ENCODE results near the gene IRAG1. TPM values are rescaled to one million over a fixed set of nuclear protein-coding genes. Genes with fewer than 3 reads are reported as not detected.

Gene IRAG1
- total and polyA plus RNA-seq, 4 donors: 92.3 to 518 (median 162) TPM

- H3K36me3 ChIP-seq (ENCODE audit: control insufficient read depth in 1 of 2, insufficient read depth in 2 of 2, low read length in 1 of 2): peaks cover 0 to 2% of the 10 kb centered on the region in 2 donors
- intact Hi-C loops (cut with DNase I): no loop called here
- peak overlapping the region; percentile 57 to 80 for H3K27ac ChIP-seq (ENCODE audit: low read depth in 1 of 2, low read length in 2 of 2)
- H3K9me3 ChIP-seq (ENCODE audit: control insufficient read depth, low read length): no peaks in the 10 kb centered on the region
- DNase-seq (peak in 1 of 2 donors; percentile 66), ATAC-seq (ENCODE audit: low FRiP score) (peak; percentile 54)
- WGBS, 2 donors: 6 to 7% methylated on average over 6 of the region's 6 CpGs
- H3K4me1 ChIP-seq (ENCODE audit: control insufficient read depth in 1 of 2, insufficient read depth in 2 of 2, low read length in 2 of 2): peaks cover 12 to 29% of the 10 kb centered on the region in 2 donors
- H3K27me3 ChIP-seq (ENCODE audit: control insufficient read depth in 1 of 2, insufficient read depth in 2 of 2, low read length in 1 of 2): no peaks in the 10 kb centered on the region
- H3K4me3 ChIP-seq (ENCODE audit: low read length in 2 of 2): no peak overlapping the region
Observed at GRCh38 chr11:10666556-10667520, 26.7 kb downstream of the IRAG1 start.

GRCh38 chr11:10664496-10664895, 29.1 kb downstream of the IRAG1 start:
- DNase-seq (no peak), ATAC-seq (ENCODE audit: low FRiP score) (no peak)
- H3K36me3 ChIP-seq (ENCODE audit: control insufficient read depth in 1 of 2, insufficient read depth in 2 of 2, low read length in 1 of 2): peaks cover 0 to 2% of the 10 kb centered on the region in 2 donors
- WGBS, 2 donors: 90 to 95% methylated on average over 1 of the region's 1 CpG
- H3K27ac ChIP-seq (ENCODE audit: low read depth in 1 of 2, low read length in 2 of 2): peak overlapping the region; percentile 52 to 73
- intact Hi-C loops (cut with DNase I): no loop called here
- no peak overlapping the region for H3K4me3 ChIP-seq (ENCODE audit: low read length in 2 of 2)
- H3K27me3 ChIP-seq (ENCODE audit: control insufficient read depth in 1 of 2, insufficient read depth in 2 of 2, low read length in 1 of 2): no peaks in the 10 kb centered on the region
- H3K4me1 ChIP-seq (ENCODE audit: control insufficient read depth in 1 of 2, insufficient read depth in 2 of 2, low read length in 2 of 2): peaks cover 15 to 27% of the 10 kb centered on the region in 2 donors
- no peaks in the 10 kb centered on the region for H3K9me3 ChIP-seq (ENCODE audit: control insufficient read depth, low read length)

DNA sequence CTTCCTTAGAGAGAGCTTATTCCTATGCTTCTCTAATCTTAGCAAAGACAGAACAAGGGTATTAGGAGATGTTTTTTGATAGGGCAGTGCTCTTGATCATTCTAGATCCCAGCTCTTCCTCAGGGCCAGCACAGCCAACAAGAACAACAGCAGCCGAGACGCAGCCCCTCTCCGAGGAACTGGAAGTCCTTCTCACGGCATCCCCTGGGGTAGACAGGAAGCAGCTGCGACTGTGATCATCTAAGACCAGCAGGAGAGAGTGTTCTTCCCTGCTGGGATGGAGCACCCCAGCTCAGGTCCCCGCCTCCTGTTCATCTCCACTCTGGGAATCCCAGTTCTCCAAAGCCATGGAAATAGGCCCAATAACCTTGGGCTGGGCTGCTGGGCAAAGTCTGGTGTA, 29.6 kb downstream of the IRAG1 start:
- Histone ChIP-seq H3K36me3 (ENCODE audit: control insufficient read depth in 1 of 2, insufficient read depth in 2 of 2, low read length in 1 of 2) (no peaks in the 10 kb centered on the region), H3K9me3 (ENCODE audit: control insufficient read depth, low read length) (no peaks in the 10 kb centered on the region), H3K4me1 (ENCODE audit: control insufficient read depth in 1 of 2, insufficient read depth in 2 of 2, low read length in 2 of 2) (peaks cover 14 to 26% of the 10 kb centered on the region in 2 donors), H3K27ac (ENCODE audit: low read depth in 1 of 2, low read length in 2 of 2) (peak overlapping the region; percentile 52 to 73), H3K4me3 (ENCODE audit: low read length in 2 of 2) (no peak overlapping the region), H3K27me3 (ENCODE audit: control insufficient read depth in 1 of 2, insufficient read depth in 2 of 2, low read length in 1 of 2) (no peaks in the 10 kb centered on the region)
- DNase-seq (no peak), ATAC-seq (ENCODE audit: low FRiP score) (no peak)
- 67 to 68% methylated on average over 6 of the region's 6 CpGs for WGBS, 2 donors
- intact Hi-C loops (cut with DNase I): no loop called here

- Histone ChIP-seq H3K4me3 (ENCODE audit: low read length in 2 of 2) (no peak overlapping the region), H3K27me3 (ENCODE audit: control insufficient read depth in 1 of 2, insufficient read depth in 2 of 2, low read length in 1 of 2) (no peaks in the 10 kb centered on the region), H3K9me3 (ENCODE audit: control insufficient read depth, low read length) (no peaks in the 10 kb centered on the region), H3K4me1 (ENCODE audit: control insufficient read depth in 1 of 2, insufficient read depth in 2 of 2, low read length in 2 of 2) (peaks cover 14 to 23% of the 10 kb centered on the region in 2 donors), H3K27ac (ENCODE audit: low read depth in 1 of 2, low read length in 2 of 2) (peak overlapping the region; percentile 38 to 52), H3K36me3 (ENCODE audit: control insufficient read depth in 1 of 2, insufficient read depth in 2 of 2, low read length in 1 of 2) (no peaks in the 10 kb centered on the region)
- ATAC-seq (ENCODE audit: low FRiP score) (no peak), DNase-seq (no peak)
- intact Hi-C loops (cut with DNase I): no loop called here
Observed at GRCh38 chr11:10663365-10663764, 30.2 kb downstream of the IRAG1 start.

DNA sequence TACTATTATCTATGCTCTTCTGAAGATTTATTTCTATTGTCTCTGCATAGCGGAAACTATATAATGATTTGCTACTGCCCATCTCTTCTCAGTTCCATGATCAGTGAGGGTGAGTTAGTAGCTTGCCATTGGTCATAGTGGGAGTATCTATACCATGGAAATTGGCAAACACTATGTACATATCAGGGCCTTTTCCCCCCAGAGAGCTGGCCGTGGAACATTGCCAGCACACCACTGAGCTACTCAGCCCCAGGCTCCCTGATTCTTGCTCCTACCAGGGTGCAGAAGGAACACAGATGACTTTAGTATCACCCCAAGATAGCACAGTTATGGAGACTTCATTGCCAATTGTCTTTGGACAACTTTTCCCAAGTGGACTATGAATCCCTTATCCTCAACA, 33.2 kb downstream of the IRAG1 start:
- Histone ChIP-seq H3K27me3 (ENCODE audit: control insufficient read depth in 1 of 2, insufficient read depth in 2 of 2, low read length in 1 of 2) (no peaks in the 10 kb centered on the region), H3K27ac (ENCODE audit: low read depth in 1 of 2, low read length in 2 of 2) (peak overlapping the region; percentile 79 to 94), H3K4me1 (ENCODE audit: control insufficient read depth in 1 of 2, insufficient read depth in 2 of 2, low read length in 2 of 2) (peaks cover 8 to 15% of the 10 kb centered on the region in 2 donors), H3K4me3 (ENCODE audit: low read length in 2 of 2) (no peak overlapping the region), H3K36me3 (ENCODE audit: control insufficient read depth in 1 of 2, insufficient read depth in 2 of 2, low read length in 1 of 2) (no peaks in the 10 kb centered on the region), H3K9me3 (ENCODE audit: control insufficient read depth, low read length) (no peaks in the 10 kb centered on the region)
- ATAC-seq (ENCODE audit: low FRiP score) (no peak), DNase-seq (no peak)
- WGBS, 2 donors: 57 to 67% methylated on average over 2 of the region's 2 CpGs
- intact Hi-C loops (cut with DNase I): no loop called here

DNA sequence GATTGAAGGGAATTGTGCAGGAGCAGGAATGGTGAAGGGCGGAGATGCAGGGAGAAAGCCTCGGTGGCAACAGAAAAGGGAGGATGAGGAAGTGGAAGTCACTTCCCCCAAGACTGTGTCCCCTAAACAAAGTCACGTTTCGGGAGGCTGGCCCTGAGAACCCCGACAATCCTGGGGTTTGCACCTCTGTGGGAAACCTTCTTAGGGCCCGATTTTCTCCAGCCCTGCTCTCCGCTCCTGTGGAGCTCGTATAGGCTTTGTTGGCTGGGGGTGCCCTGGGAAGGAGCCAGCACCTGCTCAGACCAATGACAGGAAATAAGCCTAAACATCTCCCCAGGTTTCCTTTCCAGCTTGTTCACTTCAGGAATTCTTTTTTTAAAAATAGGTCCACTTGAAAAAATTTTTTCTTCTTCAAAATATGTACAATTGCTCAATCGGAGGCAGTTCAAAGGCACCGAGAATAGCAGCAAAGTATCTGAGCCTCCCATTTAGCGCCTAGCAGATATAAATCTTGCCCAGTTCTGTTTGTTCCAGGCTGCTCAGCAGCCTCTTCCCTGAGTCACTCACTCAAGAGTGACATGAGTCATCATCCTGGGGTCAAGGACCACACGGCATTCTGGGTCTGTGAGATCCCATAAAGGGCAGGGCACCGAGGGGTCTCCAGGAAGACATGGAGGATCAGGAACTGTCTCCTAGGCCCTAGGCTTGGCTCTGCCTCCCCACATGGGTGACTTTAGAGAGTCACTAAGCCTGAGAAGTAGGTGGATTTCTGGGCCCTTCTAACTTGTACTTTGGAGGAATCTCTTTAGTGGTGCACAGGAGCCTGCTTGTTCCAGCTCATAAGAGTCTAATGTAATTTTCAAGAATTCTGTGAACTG, 34.0 kb downstream of the IRAG1 start:
- Histone ChIP-seq H3K9me3 (ENCODE audit: control insufficient read depth, low read length) (no peaks in the 10 kb centered on the region), H3K4me3 (ENCODE audit: low read length in 2 of 2) (no peak overlapping the region), H3K36me3 (ENCODE audit: control insufficient read depth in 1 of 2, insufficient read depth in 2 of 2, low read length in 1 of 2) (no peaks in the 10 kb centered on the region), H3K27me3 (ENCODE audit: control insufficient read depth in 1 of 2, insufficient read depth in 2 of 2, low read length in 1 of 2) (no peaks in the 10 kb centered on the region), H3K27ac (ENCODE audit: low read depth in 1 of 2, low read length in 2 of 2) (peak overlapping the region; percentile 95 to 97), H3K4me1 (ENCODE audit: control insufficient read depth in 1 of 2, insufficient read depth in 2 of 2, low read length in 2 of 2) (peaks cover 7 to 10% of the 10 kb centered on the region in 2 donors)
- DNase-seq: peak; percentile 71 to 81
- peak; percentile 72 for ATAC-seq (ENCODE audit: low FRiP score)
- intact Hi-C loops (cut with DNase I): loop anchor here (5.0 to 10.0 kb wide), 2 partner anchors 33 to 255 kb away; partner anchors contain the start of gene IRAG1 (in 2 of the 2)
- 17 to 18% methylated on average over 13 of the region's 13 CpGs for WGBS, 2 donors

- no peaks in the 10 kb centered on the region for H3K36me3 ChIP-seq (ENCODE audit: control insufficient read depth in 1 of 2, insufficient read depth in 2 of 2, low read length in 1 of 2)
- H3K27me3 ChIP-seq (ENCODE audit: control insufficient read depth in 1 of 2, insufficient read depth in 2 of 2, low read length in 1 of 2): no peaks in the 10 kb centered on the region
- no peak for DNase-seq
- H3K4me1 ChIP-seq (ENCODE audit: control insufficient read depth in 1 of 2, insufficient read depth in 2 of 2, low read length in 2 of 2): peaks cover 7 to 10% of the 10 kb centered on the region in 2 donors
- 29 to 32% methylated on average over 6 of the region's 6 CpGs for WGBS, 2 donors
- intact Hi-C loops (cut with DNase I): loop anchor here (5.0 to 10.0 kb wide), 2 partner anchors 34 to 254 kb away; partner anchors contain the start of gene IRAG1 (in 2 of the 2)
- ATAC-seq (ENCODE audit: low FRiP score): peak; percentile 27
- H3K9me3 ChIP-seq (ENCODE audit: control insufficient read depth, low read length): no peaks in the 10 kb centered on the region
- no peak overlapping the region for H3K4me3 ChIP-seq (ENCODE audit: low read length in 2 of 2)
- H3K27ac ChIP-seq (ENCODE audit: low read depth in 1 of 2, low read length in 2 of 2): peak overlapping the region; percentile 95 to 97
Observed at GRCh38 chr11:10658621-10659338, 34.8 kb downstream of the IRAG1 start.

Measured in aorta (tissue), 5 donors.